ENCODE results near the gene CD177.
"Not testable (repeated sequence)": the region's sequence is repeated elsewhere in the genome, so short reads cannot be mapped to it uniquely, and the experiment has no call there.

CD177 gene

DNA sequence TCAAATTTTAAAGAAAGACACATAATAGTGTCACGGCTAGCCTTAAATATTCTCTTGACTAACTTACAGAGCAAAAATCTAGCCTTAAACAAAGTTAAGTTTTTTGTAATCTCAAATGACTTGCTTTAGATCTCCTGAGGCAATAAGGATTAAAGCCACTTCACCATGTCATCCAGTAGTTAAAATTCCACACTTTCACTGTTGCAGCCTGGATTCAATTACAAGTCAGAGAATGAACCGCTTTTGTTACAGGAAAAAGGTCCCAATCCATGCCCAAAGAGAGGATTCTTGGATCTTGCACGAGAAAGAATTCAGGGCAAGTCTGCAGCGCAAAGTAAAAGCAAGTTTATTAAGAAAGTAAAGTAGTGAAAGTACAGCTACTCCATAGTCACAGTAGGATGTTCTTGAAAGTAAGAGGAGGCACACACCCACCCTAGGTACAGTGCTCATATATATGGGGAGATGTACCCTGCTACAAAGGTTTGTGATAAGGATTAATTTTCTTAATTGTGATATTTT lies 34.6 kb upstream of the CD177 start:
- TF ChIP-seq, protein P1, sequence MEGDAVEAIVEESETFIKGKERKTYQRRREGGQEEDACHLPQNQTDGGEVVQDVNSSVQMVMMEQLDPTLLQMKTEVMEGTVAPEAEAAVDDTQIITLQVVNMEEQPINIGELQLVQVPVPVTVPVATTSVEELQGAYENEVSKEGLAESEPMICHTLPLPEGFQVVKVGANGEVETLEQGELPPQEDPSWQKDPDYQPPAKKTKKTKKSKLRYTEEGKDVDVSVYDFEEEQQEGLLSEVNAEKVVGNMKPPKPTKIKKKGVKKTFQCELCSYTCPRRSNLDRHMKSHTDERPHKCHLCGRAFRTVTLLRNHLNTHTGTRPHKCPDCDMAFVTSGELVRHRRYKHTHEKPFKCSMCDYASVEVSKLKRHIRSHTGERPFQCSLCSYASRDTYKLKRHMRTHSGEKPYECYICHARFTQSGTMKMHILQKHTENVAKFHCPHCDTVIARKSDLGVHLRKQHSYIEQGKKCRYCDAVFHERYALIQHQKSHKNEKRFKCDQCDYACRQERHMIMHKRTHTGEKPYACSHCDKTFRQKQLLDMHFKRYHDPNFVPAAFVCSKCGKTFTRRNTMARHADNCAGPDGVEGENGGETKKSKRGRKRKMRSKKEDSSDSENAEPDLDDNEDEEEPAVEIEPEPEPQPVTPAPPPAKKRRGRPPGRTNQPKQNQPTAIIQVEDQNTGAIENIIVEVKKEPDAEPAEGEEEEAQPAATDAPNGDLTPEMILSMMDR (IDR thresholded peaks at IDR 0.05; ENCODE audit: control extremely low read depth, extremely low read depth, low read depth, missing control alignments), result no peak
- no peak for DNase-seq (ENCODE audit: extremely low spot score)
- CTCF ChIA-PET, result no interaction called here

DNA sequence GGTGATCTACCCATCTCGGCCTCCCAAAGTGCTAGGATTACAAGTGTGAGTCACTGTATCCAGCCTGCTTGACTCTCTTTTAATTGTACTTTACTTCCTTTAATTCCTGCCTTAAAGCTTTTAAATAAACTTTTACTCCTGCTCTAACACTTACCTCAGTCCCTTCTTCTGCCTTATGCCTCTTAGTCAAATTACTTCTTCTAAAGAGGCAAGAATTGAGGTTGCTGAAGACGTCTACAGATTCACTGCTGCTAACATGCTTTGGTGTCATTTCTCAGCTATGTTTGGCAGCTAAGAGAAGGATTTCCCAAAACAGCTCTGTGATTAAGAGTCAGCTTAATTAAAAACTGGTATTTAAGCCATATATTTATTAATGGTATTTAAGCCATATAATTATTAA lies 32.9 kb upstream of the CD177 start:
- ChIA-PET POLR2A (no interaction called here), CTCF (no interaction called here)
- no peak for DNase-seq (ENCODE audit: extremely low spot score)
- TF ChIP-seq, protein P1 (IDR thresholded peaks at IDR 0.05; ENCODE audit: control extremely low read depth, extremely low read depth, low read depth, missing control alignments), result no peak

More for the DNA sequence above, 34.6 kb upstream of the CD177 start:
- POLR2A ChIA-PET, result no interaction called here

DNA sequence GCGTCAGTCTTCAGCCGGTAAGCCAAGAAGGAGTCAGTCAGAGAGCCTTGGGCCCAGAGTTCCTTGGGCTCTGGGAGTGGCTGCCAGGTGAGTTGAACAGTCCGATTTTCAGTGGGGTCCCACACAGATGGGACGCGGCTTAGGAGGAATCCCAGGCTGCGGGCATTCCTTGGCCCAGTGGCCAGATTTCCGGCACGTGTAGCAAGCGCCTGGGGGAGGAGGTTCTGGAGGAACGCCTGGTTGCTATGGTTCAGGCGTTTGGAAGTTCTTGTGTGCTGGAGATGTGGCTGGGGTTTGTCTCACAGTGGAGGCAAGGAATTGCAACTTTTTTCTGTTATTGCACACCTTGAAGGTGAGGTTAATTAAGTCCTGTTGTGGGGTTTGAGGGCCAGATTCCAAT lies 26.7 kb upstream of the CD177 start:
- CTCF ChIA-PET; DNase-seq (ENCODE audit: extremely low spot score); POLR2A ChIA-PET: not testable (repeated sequence)

DNA sequence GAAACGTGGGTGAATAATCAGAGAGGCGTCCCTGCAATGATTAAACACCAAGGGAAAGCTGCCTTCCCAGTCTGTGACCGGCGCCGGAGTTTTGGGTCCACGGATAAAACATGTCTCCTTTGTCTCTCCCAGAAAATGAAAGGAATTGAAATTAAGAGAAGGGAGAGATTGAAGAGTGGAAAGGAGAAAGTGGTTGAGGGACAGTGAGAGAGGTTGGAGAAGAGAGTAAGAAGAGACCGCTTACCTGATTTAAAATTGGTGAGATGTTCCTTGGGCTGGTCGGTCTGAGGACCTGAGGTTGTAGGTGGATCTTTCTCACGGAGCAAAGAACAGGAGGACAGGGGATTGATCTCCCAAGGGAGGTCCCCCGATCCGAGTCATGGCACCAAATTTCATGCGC lies 24.9 kb upstream of the CD177 start:
- CTCF ChIA-PET; DNase-seq (ENCODE audit: extremely low spot score); POLR2A ChIA-PET: not testable (repeated sequence)

DNA sequence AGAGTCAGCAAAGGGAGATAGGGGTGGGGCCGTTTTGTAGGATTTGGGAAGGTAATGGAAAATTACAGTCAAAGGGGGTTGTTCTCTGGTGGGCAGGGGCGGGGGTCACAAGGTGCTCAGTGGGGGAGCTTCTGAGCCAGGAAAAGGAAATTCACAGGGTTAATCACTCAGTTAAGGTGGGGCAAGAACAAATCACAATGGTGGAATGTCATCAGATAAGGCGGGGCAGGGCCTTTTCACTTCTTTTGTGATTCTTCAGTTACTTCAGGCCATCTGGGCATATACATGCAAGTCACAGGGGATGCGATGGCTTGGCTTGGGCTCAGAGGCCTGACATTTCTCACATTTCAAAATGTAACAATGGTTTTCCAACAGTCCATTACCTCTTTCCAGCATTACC lies 24.4 kb upstream of the CD177 start:
- CTCF ChIA-PET; POLR2A ChIA-PET; DNase-seq (ENCODE audit: extremely low spot score): not testable (repeated sequence)

DNA sequence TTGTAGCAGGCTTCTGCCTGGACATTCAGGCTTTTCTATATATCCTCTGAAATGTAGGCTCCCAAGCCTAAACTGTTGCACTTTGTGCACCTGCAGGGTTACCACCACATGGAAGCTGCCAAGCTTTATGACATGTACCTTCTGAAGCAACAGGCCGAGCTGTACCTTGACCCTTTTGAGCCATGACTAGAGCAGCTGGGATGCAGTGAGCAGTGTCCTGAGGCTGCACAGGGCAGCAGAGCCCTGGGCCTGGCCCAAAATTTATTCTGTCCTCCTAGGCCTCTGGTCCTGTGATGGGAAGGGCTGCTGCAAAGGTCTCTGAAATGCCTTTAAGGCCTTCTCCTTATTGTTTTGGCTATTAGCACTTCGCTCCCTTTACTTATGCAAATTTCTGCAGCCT lies 23.5 kb upstream of the CD177 start:
- no peak for DNase-seq (ENCODE audit: extremely low spot score)
- ChIA-PET POLR2A (no interaction called here), CTCF (no interaction called here)
- TF ChIP-seq, protein P1 (IDR thresholded peaks at IDR 0.05; ENCODE audit: control extremely low read depth, extremely low read depth, low read depth, missing control alignments), result no peak

DNA sequence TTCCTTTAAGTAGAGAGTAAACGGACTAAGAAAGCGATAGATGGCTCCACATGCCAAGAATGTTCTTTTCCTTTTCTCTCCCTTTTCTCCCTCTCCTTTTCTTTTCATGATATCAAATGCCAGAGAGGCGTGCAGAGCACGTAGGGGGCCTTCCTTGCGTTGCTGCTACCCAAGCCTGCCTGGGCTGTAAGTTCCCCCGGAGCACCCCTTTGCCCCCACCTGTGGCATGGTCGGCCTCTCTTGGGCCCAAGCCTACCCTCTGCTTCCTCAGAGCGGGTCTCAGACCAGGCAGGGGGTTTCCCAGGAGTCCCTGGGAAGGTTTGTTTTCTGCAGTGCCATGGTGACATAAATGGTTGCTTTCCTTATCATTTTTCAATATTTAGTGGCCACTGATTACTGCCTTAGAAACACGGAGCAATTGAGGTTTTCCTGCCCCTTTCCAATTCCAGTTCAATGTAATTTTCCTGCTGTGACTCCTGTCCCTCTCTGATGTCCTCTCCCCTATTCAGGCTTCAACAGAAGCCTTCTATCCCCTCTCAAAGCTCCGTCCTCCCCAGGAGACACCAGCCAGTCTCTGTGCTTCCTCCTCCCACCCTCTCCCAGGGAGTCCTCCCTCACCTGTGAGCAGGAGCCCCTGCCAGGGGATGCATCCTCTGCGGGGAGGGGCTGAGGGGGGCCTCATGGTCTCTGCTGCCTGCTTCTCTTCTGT lies 22.6 kb upstream of the CD177 start:
- POLR2A ChIA-PET, result no interaction called here

DNA sequence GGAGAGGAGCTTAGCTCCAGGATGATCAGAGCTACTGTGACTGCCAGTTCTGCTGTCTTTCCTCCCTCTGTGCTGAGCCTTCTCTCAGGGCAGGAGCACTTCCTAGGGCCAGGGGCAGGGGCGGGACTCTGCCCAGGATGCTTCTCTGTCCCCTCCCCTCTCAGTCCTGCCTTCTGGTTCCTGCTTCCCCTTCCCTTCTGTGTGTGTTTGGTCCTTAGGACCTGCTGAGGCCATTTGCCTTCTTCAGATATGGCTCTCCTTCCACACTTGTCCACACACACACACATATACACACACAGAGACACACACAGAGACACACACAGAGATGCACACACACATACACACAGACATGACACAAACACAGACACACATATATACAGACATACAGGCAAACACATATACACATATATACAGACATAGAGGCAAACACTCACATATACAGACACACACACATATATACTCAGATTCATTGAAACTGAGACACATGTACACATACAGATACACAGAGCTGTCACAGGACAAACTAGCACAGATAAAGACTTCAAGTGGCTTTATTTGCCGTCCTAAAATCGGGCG lies 22.0 kb upstream of the CD177 start:
- TF ChIP-seq, protein P1 (IDR thresholded peaks at IDR 0.05; ENCODE audit: control extremely low read depth, extremely low read depth, low read depth, missing control alignments), result no peak
- POLR2A ChIA-PET, result no interaction called here
- CTCF ChIA-PET, result no interaction called here
- no peak for DNase-seq (ENCODE audit: extremely low spot score)

More for the DNA sequence above, 22.6 kb upstream of the CD177 start:
- DNase-seq (ENCODE audit: extremely low spot score), result no peak
- CTCF ChIA-PET, result no interaction called here
- TF ChIP-seq, protein P1 (IDR thresholded peaks at IDR 0.05; ENCODE audit: control extremely low read depth, extremely low read depth, low read depth, missing control alignments), result no peak
